ENCODE results near the gene REC114. TPM values are rescaled to one million over a fixed set of nuclear protein-coding genes. Genes with fewer than 3 reads are reported as not detected.

REC114 gene
- total and polyA plus RNA-seq, 10 of the 15 experiments (the other 5 are each of a cell fraction or from before 2014, with no cell fraction given) = not detected

- TF ChIP-seq NKRF (conservative IDR thresholded peaks at IDR 0.05) = no peak
- TF ChIP-seq ATF2 (IDR thresholded peaks at IDR 0.05; ENCODE audit: low read length) = no peak
- TF ChIP-seq BMI1 (IDR thresholded peaks at IDR 0.05; ENCODE audit: borderline replicate concordance) = no peak
- TF ChIP-seq GATAD2B (conservative IDR thresholded peaks at IDR 0.05; ENCODE audit: low read depth) = no peak
- no peak for TF ChIP-seq BRCA1 (IDR thresholded peaks at IDR 0.05; ENCODE audit: low read depth, low read length)
- no peak for TF ChIP-seq ZNF24 (IDR thresholded peaks at IDR 0.05)
Measured at GRCh38 chr15:73585871-73586654, 143.1 kb downstream of the REC114 start (continued).

- intact Hi-C loops (cut with micrococcal nuclease; ENCODE audit: unreplicated experiment) = no loop called here
- H3K4me2 ChIP-seq (ENCODE audit: control insufficient read depth, insufficient read depth) = no peak overlapping the region
- FAIRE-seq (no peak), ATAC-seq (no peak), DNase-seq (ENCODE audit: low read depth, low spot score) (no peak)
- in situ Hi-C loops (cut with MboI) = no loop called here
- RAD21 ChIA-PET (ENCODE audit: unreplicated experiment) = no interaction called here
- H3K9ac ChIP-seq (ENCODE audit: control insufficient read depth, insufficient read depth, low read length) = no peak overlapping the region
- CTCF ChIA-PET = interaction anchor here (1.0 to 3.8 kb wide), 4 partner anchors 28 to 110 kb away, joined by 3 to 21 read pairs (median 4); no protein-coding TSS in a partner anchor
- no peaks in the 10 kb centered on the region for H3K9me3 ChIP-seq (replicated peaks; ENCODE audit: control insufficient read depth, insufficient read depth, low read length)
- SMC1A ChIA-PET (ENCODE audit: uncharacterized antibody, unreplicated experiment) = interaction anchor here (0.9 to 1.5 kb wide), 5 partner anchors 9 to 46 kb away, joined by 3 to 5 read pairs (median 3); no protein-coding TSS in a partner anchor
- H3K4me3 ChIP-seq = no peak overlapping the region
- H2AFZ ChIP-seq (ENCODE audit: control insufficient read depth, low read depth, low read length) = no peak overlapping the region
- no peak overlapping the region for H3K27ac ChIP-seq (ENCODE audit: control insufficient read depth, insufficient read depth)
- peaks cover 2% of the 10 kb centered on the region; the same call in 1 of the 2 replicates for H3K79me2 ChIP-seq (ENCODE audit: control insufficient read depth, insufficient read depth, low read length)
- no peaks in the 10 kb centered on the region for H3K4me1 ChIP-seq (ENCODE audit: control insufficient read depth, insufficient read depth, low read length)
- H3K36me3 ChIP-seq (ENCODE audit: control insufficient read depth in 2 of 2, insufficient read depth in 2 of 2, low read length in 1 of 2) = peaks cover 0 to 22% of the 10 kb centered on the region in 2 experiments; a peak in 3 of 4 replicates
- WGBS (ENCODE audit: insufficient coverage, insufficient replicate concordance, low lambda C conversion rate, missing lambda C conversion rate) = 100% methylated on average over 1 of the region's 1 CpG
- POLR2A ChIA-PET = interaction anchor here (1.0 kb wide), 1 partner anchor 17 kb away, joined by 3 read pairs; no protein-coding TSS in a partner anchor
- no peaks in the 10 kb centered on the region for H3K27me3 ChIP-seq (replicated peaks in 1 of 2; ENCODE audit: control insufficient read depth in 2 of 2, insufficient read depth in 2 of 2, low read length in 1 of 2)
- H4K20me1 ChIP-seq (ENCODE audit: control insufficient read depth, insufficient read depth) = no peaks in the 10 kb centered on the region
- no TSS peak for BruUV-seq (replicated peaks)
- TF ChIP-seq ZNF622 (IDR thresholded peaks at IDR 0.05) (no peak), BRCA1 (IDR thresholded peaks at IDR 0.05; ENCODE audit: low read depth, low read length) (no peak), SIX5 (IDR thresholded peaks at IDR 0.05; ENCODE audit: low read depth, low read length, severe bottlenecking) (no peak), NRF1 (conservative IDR thresholded peaks at IDR 0.05; ENCODE audit: low read depth, low read length) (no peak), SMARCA5 (IDR thresholded peaks at IDR 0.05) (no peak), ZBED1 (IDR thresholded peaks at IDR 0.05; ENCODE audit: borderline replicate concordance) (no peak), ZNF384 (IDR thresholded peaks at IDR 0.05; ENCODE audit: borderline replicate concordance, low read depth, low read length) (no peak), RUNX3 (IDR thresholded peaks at IDR 0.05; ENCODE audit: low read length) (no peak), IRF4 (IDR thresholded peaks at IDR 0.05; ENCODE audit: low read depth, low read length) (no peak), SPI1 (IDR thresholded peaks at IDR 0.05; ENCODE audit: borderline replicate concordance, insufficient read depth, low read depth, low read length) (no peak), NFYA (IDR thresholded peaks at IDR 0.05; ENCODE audit: borderline replicate concordance, low read depth, low read length) (no peak), NFIC (IDR thresholded peaks at IDR 0.05; ENCODE audit: low read depth, low read length) (no peak), E4F1 (IDR thresholded peaks at IDR 0.05; ENCODE audit: borderline replicate concordance, partially characterized antibody) (no peak)
Measured at GRCh38 chr15:73589766-73590165, 146.8 kb downstream of the REC114 start.

Data from GM12878 (cell line).